HG03064 (cell line): ENCODE measurements around the gene KCTD11.
"Not testable (repeated sequence)": the region's sequence is repeated elsewhere in the genome, so short reads cannot be mapped to it uniquely, and the experiment has no call there.

ENCODE experiments used
- ATAC-seq: cut with Tn5 transposase; IDR thresholded peaks from one replicate; pipeline ENCODE4 v1.9.1; 2021; ENCODE audit warnings: low read depth; ENCODE audit not compliant: unreplicated experiment

The KCTD11 gene

DNA sequence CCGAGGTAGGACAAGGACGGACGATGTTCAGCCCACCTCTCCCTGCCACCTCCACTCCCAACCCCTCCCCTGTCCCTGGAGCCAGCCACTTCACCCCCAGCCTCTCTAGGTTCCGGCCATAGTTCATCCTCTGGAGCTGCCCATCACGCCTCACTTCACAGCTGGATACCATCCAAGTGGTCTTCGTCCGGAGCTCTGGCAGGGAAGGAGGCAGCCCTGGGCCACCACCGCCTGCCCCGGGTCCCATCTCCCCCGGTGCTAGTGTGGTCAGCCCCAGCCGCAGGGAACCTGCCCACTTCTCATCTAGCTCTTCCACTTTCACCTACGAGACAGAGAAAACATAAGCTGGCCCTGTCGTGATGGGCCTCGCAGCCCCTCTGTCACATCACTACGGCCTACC, 30.5 kb upstream of the KCTD11 start:
- ATAC-seq: no peak

DNA sequence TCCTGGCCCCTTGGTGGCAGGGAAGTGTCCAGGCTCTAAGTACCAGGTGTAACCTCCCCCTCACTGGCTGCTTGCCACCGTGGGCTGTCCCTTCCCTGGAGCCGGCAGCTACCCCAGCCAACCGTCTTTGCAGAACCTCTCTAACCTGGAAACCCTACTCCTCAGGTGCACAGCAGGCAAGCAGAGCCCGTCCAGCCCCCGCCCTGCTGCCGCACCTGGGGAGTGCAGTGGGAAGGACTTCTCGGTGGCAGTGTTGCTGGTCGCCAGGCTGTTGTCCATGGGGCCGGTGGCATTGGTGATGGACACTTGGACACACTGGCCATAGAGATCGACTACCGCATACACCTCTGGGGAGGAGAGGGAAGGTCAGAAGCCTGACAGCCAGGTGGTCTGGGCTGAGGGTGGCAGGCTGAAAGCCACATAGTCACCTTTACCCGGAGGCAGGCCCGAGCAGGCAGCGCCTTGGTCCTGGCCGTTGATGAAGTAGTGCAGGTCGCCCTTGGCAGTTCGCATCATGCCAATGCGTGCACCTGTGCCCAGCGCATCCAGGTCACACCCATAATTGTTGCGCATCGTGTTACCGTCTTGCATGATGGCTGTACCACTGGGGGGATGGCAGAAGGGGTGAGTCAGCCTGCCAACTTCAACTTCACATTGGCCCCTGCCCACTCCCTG, 29.3 kb upstream of the KCTD11 start:
- ATAC-seq: no peak

DNA sequence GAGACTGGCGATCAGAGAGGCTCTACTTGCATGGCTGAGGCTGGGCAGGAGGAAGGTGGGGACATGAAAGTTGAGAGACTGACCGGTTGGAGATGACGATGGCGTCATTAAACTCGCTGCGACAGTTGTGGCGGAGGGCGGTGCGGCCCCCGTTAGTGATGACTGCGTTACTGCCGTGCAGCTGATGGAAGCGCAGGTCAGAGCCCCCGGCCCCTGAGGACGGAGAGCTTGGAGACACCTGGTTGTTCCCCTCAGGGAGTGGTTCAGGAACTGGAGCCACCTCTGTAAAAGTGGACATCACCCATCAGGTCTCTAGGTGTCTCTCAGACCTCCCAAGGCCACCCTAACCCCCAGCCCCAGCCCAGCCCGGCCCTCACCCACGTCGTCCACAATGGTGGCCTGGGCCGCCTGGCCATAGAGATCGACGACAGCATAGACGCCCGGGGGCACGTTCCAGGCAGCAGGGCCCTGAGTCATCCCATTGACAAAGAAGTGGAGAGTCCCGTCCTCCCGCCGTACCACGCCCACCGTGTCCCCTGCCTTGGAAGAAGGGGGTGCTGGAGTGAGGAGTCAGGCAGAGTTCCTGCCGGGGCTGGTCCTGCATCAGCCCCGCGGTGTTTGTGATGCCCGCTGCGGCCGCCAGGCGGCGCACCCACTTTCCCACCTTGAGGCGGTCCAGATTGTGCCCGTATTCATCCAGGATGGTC, 28.1 kb upstream of the KCTD11 start:
- no peak for ATAC-seq

DNA sequence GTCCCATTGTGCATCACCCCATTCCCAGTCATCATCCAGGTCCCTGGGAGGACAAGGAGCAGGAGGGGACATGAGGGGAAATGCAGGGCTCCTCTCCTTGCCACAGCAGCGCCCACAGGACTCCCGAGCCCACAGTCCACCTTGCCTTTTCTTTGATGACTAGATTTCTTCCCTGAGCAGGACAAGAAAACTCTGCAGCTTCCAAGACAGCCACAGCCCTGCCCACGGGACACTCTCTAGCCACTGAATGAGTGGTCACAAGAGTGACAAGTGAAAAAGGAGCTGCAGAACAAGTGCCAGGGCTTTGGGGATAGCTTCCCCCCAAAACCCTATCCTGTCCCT, 27.6 kb upstream of the KCTD11 start:
- no peak for ATAC-seq

DNA sequence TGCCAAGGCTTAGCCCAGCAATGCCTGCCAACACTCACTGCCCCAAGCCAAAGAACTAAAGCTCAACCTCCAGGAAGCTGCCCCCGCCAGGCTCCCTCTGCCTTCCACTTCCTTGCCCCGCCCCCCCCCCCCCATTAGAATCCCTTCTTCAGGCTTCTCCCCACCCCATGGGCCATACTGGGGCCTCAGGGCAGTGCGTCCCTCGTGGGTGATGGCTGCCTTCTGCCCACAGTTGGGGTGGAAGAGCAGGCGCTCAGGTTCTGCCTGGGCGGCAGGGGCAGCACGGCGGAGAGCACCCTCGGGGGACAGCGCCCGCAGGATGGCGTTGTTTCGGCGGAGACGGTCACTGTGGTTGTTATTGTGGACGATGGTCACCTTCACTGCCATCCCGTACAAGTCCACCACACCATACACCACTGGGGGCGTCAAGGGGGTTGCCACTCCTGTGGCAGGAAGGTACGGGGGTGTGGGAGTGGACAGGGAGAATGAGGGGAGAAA, 26.9 kb upstream of the KCTD11 start:
- ATAC-seq: no peak

DNA sequence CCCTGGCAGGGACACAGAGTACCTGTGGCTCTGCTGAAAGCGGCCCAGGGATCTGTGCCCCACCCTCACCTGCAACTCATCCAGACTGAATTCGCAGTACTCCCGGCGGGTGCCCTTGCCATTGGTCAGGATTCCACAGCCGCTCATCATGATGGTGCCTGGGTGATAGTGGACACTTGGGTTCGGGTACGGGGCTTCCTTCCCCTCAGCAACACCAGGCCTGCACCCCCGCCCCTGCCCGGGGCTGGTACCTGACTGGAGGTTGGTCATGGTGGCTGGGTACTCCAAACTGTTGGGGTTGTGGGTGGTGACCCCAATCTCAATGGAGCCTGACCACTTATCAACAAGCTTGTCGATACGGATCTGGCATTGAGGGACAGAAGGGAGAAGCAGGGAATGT, 25.8 kb upstream of the KCTD11 start:
- no peak for ATAC-seq

GRCh38 chr17:7327056-7327455, 24.9 kb upstream of the KCTD11 start:
- no peak for ATAC-seq

GRCh38 chr17:7327501-7327900, 24.5 kb upstream of the KCTD11 start:
- ATAC-seq: no peak

DNA sequence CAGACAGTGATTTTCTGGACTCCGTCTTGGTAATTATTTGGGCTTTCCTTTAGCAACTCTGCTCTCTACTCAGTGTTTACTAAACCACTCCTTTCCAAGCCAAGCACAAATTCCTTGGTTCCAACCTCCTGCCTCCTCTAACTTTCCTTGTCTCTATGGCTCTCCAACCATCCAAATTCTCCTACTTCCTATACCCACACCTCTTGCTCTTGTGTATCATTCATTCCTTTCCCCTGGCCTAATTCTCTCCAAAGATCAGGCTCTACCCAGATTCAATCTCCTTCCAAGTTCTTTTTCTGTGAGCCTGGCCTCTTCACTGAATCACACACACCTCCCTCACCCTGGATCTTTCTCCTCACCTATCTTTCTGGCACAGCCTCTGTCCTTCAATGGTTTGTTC, 24.0 kb upstream of the KCTD11 start:
- ATAC-seq: no peak

DNA sequence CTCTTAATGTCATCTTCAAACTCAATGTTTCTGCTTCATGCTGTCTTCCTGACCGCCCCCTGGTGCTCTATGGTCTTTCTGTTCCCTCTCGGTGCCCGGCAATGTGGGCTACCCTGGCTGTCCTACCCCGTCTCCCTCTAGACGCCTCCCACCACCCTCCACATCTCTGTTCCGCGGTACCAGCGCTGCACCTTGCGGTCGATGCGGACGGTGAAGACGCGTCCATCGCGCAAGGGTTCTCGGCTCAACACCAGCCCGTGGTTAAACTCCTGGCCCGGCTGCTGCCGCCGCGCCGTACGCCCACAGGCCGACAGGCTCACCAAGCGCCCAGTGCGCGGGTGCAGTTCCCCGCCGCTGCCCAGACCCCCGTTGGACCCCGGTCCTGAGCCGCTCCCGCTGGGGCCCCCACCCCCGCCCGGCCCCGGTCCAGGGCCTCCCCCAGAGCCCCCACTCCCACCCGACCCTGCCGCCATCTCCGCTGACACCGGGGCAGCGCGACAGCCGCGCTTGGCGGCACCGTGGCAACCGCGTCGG, 23.1 kb upstream of the KCTD11 start, which contains the start of gene NEURL4:
TSS of gene NEURL4 (minus strand) at position 496 of the 534 bp plus-strand sequence. CDS start at position 473, 23 bp downstream.
- no peak for ATAC-seq

DNA sequence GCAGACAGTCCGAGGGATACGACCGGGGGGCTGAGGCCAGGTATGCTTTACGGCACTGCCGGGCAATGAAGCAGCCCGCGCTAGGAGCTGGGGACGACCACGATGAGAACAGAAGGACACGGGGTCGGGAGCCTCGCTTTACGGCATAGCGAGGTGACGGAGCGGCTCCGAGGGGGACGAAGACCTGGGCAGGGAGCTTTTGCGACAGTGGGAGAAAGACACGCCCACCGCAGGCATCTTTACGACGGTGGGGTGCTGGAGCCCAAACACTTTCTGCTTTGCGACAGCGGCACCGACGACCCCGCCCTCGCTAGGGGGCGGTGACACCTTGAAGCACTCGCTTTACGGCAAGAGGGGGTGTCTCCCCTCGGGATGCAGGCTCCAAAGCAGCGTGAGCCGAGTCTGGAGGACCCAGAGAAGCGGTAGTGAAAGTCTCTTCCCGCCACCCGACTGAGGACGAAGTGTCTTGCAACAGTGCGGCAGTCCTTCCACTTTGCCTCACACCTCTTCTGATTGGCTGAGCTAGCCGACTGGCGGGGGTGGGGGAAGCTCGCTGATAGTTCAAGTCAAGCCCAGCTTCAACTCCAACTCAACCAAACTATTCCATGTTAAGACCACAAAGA, 22.5 kb upstream of the KCTD11 start:
- ATAC-seq: peak; percentile 35

GRCh38 chr17:7329997-7330637, 21.8 kb upstream of the KCTD11 start:
- ATAC-seq: peak; percentile 39

DNA sequence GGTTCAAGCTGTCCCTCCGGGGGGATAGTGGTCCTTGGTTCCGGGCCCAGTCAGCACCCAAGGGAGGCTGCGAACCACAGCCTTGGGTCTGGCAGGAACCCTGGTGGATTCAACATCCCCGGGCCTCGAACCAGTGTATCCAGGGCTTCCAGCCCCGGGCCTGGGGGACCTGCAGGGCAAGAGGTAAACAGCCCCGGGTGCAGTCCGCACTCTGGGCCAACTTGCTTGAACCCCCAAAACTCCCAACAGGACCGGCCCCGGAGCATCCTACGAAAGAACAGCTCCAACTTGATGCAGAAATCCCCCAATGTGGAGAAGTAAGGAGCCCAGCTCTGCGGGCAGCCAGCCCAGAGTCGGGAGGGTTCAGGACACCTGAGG, 21.3 kb upstream of the KCTD11 start:
- no peak for ATAC-seq

DNA sequence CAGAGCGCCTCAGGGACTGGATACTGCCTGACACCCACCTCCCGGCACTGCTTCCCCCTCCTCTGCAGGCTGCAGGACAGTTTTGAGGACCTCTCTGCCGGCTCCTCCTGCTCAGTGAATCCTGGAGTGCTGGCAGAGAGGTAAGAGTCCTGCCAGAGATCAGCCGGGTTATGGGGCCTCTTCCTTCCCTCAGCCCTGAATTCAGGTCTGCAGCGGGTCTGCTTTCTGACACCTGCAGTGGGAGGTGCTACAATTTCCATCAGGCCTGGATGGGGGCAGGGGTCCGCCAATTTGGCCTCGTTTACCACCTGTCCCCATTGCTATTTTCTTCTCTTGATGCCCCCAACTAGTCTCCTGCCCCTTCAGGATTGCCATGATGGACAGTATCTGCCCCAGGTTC, 19.9 kb upstream of the KCTD11 start:
- no peak for ATAC-seq

DNA sequence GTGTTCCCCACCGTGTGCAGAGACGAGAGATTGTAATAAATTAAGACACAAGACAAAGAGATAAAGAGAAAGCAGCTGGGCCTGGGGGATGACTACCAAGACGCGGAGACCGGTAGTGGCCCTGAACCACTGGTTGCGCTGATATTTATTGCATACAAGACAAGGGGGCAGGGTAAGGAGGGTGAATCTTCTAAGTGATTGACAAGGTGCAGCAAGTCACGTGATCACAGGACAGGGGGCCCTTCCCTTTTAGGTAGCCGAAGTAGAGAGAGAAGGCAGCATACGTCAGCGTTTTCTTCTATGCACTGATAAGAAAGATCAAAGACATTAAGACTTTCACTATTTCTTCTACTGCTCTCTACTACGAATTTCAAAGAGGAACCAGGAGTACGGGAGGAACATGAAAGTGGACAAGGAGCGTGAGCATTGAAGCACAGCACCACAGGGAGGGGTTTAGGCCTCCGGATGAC, 19.3 kb upstream of the KCTD11 start:
- ATAC-seq: not testable (repeated sequence)

GRCh38 chr17:7334938-7335538, 16.9 kb upstream of the KCTD11 start:
- no peak for ATAC-seq

DNA sequence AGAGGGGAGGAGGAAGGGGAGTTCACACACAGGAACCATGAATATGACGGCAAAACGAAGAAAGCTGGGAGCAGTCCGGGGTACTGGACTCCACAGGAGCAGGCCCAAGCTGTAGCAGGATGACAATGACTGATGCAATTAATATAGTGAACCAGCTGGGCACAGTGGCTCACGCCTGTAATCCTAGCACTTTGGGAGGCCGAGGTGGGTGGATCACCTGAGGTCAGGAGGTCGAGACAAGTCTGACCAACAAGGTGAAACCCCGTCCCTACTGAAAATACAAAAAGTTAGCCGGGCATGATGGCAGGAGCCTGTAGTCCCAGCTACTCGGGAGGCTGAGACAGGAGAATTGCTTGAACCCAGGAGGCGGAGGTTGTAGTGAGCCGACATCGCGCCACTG, 16.2 kb upstream of the KCTD11 start:
- ATAC-seq: not testable (repeated sequence)

GRCh38 chr17:7336240-7337175, 15.5 kb upstream of the KCTD11 start, which contains the start of gene ACAP1:
Gene ACAP1, plus strand, starts transcription at chr17:7336529. Its CDS starts 206 bp downstream, at chr17:7336735.
- no peak for ATAC-seq

DNA sequence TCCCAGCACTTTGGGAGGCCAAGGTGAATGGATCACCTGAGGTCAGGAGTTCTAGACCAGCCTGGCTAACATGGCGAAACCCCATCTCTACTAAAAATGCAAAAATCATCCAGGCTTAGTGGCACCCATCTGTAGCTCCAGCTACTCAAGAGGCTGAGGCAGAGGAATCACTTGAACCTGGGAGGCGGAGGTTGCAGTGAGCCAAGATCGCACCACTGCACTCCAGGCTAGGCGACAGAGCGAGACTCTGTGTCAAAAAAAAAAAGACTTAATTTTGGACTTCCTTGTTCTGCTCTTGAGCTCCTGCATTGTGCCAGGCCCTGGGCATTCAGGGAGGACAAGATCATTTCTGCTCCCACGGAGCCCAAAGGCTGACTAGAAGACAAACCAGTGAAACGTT, 14.4 kb upstream of the KCTD11 start:
- not testable (repeated sequence) for ATAC-seq
